GM21576 (cell line): ENCODE results near the gene KCNN1.
A peak's percentile ranks its signal among the peaks of the same experiment; 100 is the strongest.

Experiments
- ATAC-seq: cut with Tn5 transposase; IDR thresholded peaks from one replicate; pipeline ENCODE4 v1.9.1; 2021; ENCODE audit warnings: mild to moderate bottlenecking, moderate library complexity; ENCODE audit not compliant: unreplicated experiment

KCNN1 gene

GRCh38 chr19:17946965-17947784 is 19.7 kb upstream of the KCNN1 start:
- peak; percentile 25 for ATAC-seq

- peak; percentile 46 for ATAC-seq
These were observed 18.9 kb upstream of the KCNN1 start for GRCh38 chr19:17947815-17948513.

DNA sequence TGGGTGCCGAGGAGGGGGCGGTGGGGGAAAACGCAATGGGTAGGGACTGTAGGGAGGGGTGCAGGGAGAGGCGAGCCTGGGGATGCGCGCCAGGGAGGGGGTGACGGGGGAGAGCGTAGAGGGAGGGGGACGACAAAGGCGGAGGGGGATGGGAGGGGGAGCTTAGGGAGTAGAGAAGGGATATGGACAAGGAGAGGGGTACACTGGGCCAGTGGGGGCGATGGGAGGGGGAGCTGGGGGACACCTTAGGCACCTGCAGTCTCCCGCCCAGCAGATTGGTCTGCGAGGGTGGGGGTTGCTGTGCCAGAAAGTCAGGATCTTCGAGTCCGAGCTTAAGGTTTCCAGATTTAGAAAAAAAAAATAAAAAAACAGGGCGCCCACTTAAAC is 18.4 kb upstream of the KCNN1 start:
- no peak for ATAC-seq

GRCh38 chr19:17948931-17949930 is 17.7 kb upstream of the KCNN1 start:
- no peak for ATAC-seq

GRCh38 chr19:17949956-17950309 is 17.0 kb upstream of the KCNN1 start:
- ATAC-seq, result no peak

DNA sequence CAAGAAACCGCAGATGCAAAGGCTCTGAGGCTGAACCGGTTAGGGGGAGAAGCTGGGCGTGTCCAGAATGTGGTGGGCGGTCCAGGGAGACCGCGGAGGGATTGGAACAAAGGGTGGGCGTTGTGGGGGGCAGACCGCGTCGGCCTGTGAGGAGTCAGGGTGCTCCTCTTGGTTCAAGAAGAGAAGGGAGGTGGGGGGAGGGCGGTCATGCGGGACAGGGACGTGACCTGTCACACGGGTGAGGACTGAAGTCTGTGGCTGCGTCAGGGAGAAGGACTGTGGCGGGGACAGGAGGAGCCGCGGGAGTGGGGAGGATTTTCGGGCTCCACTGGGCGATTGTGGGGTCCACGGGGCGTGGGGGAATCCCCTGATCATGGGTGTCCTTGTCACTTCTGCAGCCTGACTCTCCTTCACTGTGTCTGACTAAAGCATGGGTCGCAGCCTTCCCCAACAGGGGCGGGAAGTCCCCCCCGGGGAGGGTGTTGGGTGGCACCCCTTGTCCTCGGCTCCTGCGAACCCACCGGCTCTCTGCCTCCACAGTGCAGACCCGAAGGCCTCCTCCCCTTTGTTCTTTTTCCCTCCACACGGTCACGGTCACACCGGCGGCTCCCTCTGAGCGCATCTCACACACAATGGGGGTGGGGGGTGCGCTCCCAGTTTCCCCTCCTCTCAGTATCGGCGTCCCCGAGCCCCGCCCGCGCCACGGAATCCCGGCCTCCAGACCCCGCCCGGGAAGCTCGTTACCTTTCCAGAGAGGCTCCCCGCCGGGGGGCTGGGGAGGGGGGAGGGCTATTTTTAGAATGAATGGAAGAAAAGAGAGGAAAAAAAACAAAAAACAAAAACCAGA is 16.4 kb upstream of the KCNN1 start:
- no peak for ATAC-seq

GRCh38 chr19:17951157-17951989 is 15.5 kb upstream of the KCNN1 start:
- ATAC-seq, result no peak

DNA sequence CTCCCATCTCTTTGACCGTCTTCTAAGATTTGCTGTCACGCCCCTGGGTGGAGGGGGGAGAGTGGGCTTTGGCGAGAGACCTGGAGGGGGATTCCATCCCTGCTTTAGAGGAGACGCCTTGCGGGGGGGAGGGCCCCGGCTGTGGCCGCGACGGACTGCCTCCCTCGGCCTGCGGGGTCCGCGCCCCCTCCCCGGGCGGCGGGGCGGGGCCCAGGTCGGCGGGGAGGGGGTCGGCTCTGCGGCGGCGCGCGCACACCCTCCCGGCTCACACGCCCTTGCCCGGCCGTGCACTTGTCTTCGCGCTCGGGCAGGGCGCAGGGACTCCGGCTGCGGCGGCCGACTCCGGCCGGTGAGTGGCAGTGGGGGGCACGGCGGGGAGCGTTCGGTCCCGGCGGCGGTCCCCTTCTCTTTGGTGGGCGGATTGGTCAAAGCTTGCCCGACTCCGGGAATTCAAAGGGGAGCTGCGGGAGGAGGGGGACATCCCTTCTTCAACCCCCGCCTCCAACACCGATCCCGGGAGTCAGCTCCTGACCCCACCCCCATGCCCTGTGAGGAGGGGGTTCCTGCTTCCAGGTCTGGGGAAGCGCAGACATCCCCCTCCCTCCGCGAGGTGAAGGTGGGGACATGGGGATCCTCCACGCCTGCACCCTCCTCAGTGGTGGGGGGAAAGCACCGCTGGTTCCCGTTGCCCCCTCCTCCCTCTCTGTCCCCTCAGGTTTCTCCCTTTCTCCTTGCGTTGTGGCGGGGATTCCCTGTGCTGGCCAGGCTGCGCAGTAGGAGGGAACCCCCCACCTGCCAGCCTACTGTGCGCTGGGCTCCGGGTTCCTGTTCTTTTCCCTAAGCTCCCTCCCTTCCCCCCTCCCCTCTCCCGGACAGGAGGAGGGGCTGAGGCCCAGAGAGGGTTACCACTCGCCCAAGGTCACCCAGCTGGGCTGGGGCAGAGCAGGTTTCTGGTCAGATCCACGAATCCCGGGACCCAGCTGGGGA is 14.6 kb upstream of the KCNN1 start:
- ATAC-seq, result no peak

- no peak for ATAC-seq
These were observed 13.5 kb upstream of the KCNN1 start for GRCh38 chr19:17953316-17953801.

DNA sequence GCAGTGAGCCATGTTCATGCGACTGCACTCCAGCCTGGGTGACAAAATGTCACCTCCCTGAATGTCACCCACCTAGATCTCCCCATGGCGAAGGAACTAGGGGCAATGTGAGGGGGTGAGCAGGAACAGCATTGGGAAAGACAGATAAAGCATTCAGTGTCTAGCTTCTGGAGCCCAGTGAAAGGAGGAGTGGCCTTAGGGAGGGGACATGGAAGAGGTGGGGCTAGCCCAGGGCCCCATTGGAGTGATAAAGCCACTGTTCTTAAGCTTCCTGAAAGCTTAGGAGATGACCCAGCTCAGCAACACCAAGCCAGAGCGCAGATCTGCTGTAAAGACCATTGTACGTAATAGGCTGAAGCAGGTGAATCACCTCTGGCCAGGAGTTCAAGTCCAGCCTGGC is 13.0 kb upstream of the KCNN1 start:
- no peak for ATAC-seq

- no peak for ATAC-seq
These were observed 12.5 kb upstream of the KCNN1 start for GRCh38 chr19:17954401-17954800.

GRCh38 chr19:17957149-17957849 is 9.6 kb upstream of the KCNN1 start:
- ATAC-seq, result no peak

GRCh38 chr19:17957885-17958284 is 9.0 kb upstream of the KCNN1 start:
- ATAC-seq, result no peak

- ATAC-seq, result no peak
These were observed 2.8 kb upstream of the KCNN1 start for GRCh38 chr19:17963936-17964691.

- no peak for ATAC-seq
These were observed 1.4 kb upstream of the KCNN1 start for GRCh38 chr19:17965370-17966128.

DNA sequence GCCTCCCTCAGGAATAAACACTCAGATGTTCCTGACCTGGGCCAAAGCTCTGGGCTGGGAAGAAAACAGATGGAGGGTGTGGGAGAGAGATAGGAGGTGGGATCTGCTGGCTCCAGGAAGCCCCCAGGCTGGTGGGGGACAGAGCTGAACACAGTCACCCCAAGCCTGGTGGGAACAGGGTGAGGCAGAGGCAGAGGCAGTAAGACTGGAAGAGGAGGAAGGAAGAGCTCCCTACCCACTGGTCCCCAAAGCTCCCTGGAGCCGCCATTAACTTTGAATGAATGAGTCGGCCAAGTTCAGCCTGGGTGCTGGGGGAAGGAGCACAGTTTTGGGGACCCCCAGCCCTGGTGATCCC is 801 bp upstream of the KCNN1 start:
- ATAC-seq, result no peak
